Neural cell (in vitro differentiated cells): Measurements from ENCODE around the gene C10orf120.

Experiments used
- EP300 ChIP-seq: fragments of 450-650 bp; conservative IDR thresholded peaks from 2 replicates; pipeline ENCODE4 v1.6.1; 2014; ENCODE audit warnings: antibody characterized with exemption, mild to moderate bottlenecking, moderate library complexity; ENCODE audit not compliant: poor library complexity, severe bottlenecking
- EZH2 ChIP-seq: fragments of 200-600, 300-800 bp; shearing (Covaris generic), sonication (generic); IDR thresholded peaks from 2 replicates; pipeline ENCODE4 v1.6.1; 2014; ENCODE audit warnings: antibody characterized with exemption, low read length, borderline replicate concordance, mild to moderate bottlenecking; ENCODE audit not compliant: insufficient read depth, poor library complexity, severe bottlenecking
- POLR2AphosphoS5 ChIP-seq: IDR thresholded peaks from 2 replicates; pipeline ENCODE4 v1.6.1; 2012
- RAD21 ChIP-seq: fragments of 450-650 bp; conservative IDR thresholded peaks from 2 replicates; pipeline ENCODE4 v1.6.1; 2014; ENCODE audit warnings: antibody characterized with exemption, mild to moderate bottlenecking, moderate library complexity
- SMC3 ChIP-seq: fragments of 450-650 bp; conservative IDR thresholded peaks from 2 replicates; pipeline ENCODE4 v1.6.1; 2014; ENCODE audit warnings: antibody characterized with exemption, mild to moderate bottlenecking, moderate library complexity; ENCODE audit not compliant: poor library complexity
- TAF1 ChIP-seq: IDR thresholded peaks from 2 replicates; pipeline ENCODE4 v1.6.1; 2012; ENCODE audit warnings: low read depth
- TF ChIP-seq, protein P1 (sequence below): fragments of 450-650 bp; IDR thresholded peaks from 2 replicates; pipeline ENCODE4 v1.5.1; 2014; ENCODE audit warnings: antibody characterized with exemption, mild to moderate bottlenecking, moderate library complexity; ENCODE audit not compliant: poor library complexity, severe bottlenecking
- TF ChIP-seq, protein P2 (sequence below): IDR thresholded peaks from 2 replicates; pipeline ENCODE4 v1.6.1; 2012; ENCODE audit warnings: borderline replicate concordance

- TF ChIP-seq, protein P1, sequence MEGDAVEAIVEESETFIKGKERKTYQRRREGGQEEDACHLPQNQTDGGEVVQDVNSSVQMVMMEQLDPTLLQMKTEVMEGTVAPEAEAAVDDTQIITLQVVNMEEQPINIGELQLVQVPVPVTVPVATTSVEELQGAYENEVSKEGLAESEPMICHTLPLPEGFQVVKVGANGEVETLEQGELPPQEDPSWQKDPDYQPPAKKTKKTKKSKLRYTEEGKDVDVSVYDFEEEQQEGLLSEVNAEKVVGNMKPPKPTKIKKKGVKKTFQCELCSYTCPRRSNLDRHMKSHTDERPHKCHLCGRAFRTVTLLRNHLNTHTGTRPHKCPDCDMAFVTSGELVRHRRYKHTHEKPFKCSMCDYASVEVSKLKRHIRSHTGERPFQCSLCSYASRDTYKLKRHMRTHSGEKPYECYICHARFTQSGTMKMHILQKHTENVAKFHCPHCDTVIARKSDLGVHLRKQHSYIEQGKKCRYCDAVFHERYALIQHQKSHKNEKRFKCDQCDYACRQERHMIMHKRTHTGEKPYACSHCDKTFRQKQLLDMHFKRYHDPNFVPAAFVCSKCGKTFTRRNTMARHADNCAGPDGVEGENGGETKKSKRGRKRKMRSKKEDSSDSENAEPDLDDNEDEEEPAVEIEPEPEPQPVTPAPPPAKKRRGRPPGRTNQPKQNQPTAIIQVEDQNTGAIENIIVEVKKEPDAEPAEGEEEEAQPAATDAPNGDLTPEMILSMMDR = no peak
- TF ChIP-seq, protein P2, sequence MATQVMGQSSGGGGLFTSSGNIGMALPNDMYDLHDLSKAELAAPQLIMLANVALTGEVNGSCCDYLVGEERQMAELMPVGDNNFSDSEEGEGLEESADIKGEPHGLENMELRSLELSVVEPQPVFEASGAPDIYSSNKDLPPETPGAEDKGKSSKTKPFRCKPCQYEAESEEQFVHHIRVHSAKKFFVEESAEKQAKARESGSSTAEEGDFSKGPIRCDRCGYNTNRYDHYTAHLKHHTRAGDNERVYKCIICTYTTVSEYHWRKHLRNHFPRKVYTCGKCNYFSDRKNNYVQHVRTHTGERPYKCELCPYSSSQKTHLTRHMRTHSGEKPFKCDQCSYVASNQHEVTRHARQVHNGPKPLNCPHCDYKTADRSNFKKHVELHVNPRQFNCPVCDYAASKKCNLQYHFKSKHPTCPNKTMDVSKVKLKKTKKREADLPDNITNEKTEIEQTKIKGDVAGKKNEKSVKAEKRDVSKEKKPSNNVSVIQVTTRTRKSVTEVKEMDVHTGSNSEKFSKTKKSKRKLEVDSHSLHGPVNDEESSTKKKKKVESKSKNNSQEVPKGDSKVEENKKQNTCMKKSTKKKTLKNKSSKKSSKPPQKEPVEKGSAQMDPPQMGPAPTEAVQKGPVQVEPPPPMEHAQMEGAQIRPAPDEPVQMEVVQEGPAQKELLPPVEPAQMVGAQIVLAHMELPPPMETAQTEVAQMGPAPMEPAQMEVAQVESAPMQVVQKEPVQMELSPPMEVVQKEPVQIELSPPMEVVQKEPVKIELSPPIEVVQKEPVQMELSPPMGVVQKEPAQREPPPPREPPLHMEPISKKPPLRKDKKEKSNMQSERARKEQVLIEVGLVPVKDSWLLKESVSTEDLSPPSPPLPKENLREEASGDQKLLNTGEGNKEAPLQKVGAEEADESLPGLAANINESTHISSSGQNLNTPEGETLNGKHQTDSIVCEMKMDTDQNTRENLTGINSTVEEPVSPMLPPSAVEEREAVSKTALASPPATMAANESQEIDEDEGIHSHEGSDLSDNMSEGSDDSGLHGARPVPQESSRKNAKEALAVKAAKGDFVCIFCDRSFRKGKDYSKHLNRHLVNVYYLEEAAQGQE = no peak
- TF ChIP-seq SMC3 = no peak
- no peak for TF ChIP-seq EZH2
- TF ChIP-seq RAD21 = no peak
- TF ChIP-seq POLR2AphosphoS5 = no peak
- no peak for TF ChIP-seq EP300
- no peak for TF ChIP-seq TAF1
Observed at GRCh38 chr10:122662231-122662630, 37.4 kb downstream of the C10orf120 start.
